ENCODE results near the gene FXYD7.
"Not testable (repeated sequence)": the region's sequence is repeated elsewhere in the genome, so short reads cannot be mapped to it uniquely, and the experiment has no call there.

Gene FXYD7

GRCh38 chr19:35128398-35129057 is 14.5 kb upstream of the FXYD7 start:
- no peak for DNase-seq

DNA sequence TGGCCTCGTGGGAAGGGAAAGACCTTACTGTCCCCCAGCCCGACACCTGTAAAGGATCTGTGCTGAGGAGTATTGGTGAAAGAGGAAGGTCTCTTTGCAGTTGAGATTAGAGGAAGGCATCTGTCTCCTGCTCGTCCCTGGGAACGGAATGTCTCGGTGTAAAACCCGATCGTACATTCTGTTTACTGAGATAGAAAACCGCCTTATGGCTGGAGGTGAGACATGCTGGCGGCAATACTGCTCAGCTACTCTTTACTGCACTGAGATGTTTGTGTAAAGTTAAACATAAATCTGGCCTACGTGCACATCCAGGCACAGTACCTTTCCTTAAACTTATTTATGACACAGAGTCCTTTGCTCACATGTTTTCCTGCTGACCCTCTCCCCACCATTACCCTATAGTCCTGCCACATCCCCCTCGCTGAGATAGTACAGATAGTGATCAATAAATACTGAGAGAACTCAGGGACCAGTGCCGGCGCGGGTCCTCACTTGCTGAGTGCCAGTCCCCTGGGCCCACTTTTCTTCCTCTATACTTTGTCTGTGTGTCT is 13.3 kb upstream of the FXYD7 start:
- DNase-seq, result not testable (repeated sequence)

DNA sequence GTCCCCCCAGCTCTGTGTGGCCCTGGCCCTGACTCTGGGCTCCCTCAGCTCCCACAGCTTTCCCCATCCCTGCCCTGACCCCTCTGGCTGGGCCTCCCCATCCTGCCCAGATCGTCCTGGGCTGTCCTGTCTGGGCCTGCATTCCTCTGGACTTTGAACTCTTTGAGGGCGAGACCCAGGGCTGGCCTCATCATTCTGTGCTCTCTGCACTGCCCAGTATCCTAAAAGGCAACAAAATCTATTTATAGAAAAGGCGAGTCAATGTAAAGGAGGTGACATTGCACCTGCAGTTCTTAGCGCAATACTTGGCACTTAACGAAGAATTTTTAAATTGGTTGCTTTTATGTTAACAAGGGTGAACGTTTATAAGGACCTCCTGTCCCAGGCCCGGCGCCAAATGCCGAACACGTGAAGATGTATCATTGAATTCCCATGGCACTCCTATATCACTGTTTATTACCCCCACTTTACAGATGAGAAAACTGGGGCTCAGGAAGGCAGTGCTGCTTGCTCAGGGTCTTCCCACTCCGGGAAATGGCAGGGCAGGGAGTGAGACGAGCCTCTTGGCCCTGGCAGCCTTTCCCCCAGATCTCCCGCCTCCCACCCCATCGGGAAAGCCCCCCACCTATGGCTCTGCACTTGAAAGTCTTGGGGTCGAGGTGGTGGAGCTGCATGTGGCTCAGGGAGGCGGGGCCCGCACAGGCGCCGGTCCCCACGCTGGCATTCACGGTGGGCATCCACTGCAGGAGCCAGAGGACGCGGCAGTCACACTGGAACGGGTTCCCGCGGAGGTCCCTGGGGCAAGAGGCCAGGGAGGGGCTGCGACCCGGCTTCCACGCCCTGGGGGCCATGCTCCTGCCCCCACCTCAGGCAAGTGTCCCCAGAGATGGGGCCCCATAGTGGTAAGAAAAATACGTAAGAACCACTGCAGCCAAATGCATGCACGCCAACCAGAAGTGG is 12.0 kb upstream of the FXYD7 start:
- DNase-seq, result no peak

DNA sequence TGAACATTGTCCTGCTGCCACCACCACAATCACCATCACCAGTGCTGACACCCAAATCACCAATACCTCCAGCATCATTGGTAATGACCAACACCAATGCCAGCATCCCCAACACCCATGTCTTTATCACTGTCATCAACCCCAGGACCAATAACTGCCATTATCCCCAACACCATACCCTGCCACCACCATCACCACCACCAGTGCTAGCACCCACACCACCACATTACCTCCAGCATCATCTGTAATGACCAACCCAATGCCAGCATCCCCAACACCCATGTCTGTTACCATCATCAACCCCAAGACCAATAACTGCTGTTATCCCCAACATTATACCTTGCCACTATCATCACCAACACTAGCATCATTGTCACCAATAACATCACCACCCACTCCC is 10.8 kb upstream of the FXYD7 start:
- no peak for DNase-seq

- DNase-seq, result no peak
Measured at GRCh38 chr19:35133826-35134225, 9.2 kb upstream of the FXYD7 start.

DNA sequence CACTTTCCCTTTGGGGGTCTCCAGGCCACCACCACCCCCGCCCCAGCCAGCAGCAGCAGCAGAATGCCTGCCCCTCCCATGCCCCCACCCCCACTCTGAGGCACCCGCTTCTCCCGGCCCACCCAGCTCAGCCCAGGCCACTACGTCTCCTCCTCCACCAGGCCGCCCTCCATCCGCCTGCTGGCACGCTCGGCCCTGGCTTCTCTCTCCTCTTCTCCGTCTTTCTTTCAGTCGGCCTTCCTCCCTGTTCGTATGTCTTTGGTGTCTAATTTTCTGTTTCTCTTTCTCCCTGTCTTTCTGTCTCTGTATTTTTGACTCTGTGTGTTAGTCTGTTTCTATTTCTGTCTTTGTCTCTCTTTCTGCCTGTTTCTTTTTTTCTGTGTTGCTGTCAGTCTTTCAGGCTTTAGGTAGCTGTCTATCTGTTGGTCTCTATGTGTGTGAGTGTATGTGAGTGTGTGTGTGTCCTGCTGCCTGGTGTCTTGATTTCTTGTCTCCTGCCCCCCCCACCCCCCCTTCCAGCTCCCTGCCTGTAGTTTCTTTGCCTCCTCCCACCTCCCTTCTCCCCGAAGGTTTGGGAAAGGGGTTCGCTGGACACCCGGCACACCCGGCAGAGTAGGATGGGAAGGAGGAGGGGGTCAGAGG is 8.3 kb upstream of the FXYD7 start, which contains the start of gene LGI4:
Gene LGI4, minus strand, starts transcription at position 459 of the 642 bp plus-strand sequence. Its CDS starts 379 bp downstream, at position 80.
- DNase-seq, result no peak

DNA sequence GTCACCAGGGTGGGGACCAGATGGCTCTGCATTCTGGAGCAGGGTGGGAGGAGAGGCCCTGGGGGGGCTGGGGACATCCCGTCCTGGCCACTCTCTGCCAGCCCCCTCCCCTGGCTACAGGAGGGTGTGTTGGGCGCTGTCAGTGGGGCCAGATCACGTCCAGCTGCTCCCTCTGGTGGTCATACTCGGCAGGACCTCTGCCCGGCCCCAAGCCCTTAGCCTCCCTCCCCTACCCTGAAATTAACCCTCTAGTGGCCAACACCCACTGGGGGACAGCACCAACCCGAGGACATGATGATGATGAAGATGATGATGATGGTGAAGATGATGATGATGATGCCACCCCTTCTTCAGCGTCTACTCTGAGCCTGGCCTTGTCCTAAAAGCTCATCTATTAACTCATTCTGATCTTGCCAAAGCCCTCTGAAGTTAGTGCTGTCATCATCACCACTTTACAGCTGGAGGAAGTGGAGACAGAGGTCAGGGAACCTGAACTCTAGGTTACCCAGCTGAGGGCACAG is 7.6 kb upstream of the FXYD7 start:
- DNase-seq, result no peak

- no peak for DNase-seq
Measured at GRCh38 chr19:35136231-35136630, 6.8 kb upstream of the FXYD7 start.

GRCh38 chr19:35136977-35137702 is 5.9 kb upstream of the FXYD7 start:
- DNase-seq, result no peak

DNA sequence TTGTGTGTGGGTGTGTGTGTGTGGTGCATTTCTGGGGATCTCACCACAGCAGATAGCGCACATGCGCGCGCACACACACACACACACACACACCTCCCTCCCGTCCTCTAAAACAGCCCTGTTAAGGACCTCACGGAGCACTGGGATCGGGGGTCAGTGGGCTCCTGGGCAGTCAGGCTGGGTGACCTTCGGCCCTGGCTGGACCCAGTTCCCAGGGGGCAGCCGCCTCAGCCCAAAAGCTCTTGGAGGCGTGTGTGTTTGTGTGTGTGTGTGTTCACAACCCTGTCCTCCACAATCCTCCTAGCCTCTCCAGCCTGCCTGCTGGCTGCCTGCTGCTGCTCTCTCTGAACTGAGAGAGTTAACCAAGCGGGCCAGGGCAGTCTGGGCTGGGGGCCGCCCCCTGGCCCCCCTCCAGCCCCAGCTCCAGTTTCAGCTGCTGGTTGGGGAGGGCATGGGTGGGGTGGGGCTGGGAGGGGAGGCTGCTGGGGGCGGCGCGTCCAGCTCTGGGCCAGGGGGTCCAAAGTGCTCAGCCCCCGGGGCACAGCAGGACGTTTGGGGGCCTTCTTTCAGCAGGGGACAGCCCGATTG is 4.7 kb upstream of the FXYD7 start, which contains the start of gene FXYD1:
Gene FXYD1, plus strand, starts transcription at position 520 of the 588 bp plus-strand sequence. CDS start 1,256 bp downstream, outside the sequence.
- no peak for DNase-seq

DNA sequence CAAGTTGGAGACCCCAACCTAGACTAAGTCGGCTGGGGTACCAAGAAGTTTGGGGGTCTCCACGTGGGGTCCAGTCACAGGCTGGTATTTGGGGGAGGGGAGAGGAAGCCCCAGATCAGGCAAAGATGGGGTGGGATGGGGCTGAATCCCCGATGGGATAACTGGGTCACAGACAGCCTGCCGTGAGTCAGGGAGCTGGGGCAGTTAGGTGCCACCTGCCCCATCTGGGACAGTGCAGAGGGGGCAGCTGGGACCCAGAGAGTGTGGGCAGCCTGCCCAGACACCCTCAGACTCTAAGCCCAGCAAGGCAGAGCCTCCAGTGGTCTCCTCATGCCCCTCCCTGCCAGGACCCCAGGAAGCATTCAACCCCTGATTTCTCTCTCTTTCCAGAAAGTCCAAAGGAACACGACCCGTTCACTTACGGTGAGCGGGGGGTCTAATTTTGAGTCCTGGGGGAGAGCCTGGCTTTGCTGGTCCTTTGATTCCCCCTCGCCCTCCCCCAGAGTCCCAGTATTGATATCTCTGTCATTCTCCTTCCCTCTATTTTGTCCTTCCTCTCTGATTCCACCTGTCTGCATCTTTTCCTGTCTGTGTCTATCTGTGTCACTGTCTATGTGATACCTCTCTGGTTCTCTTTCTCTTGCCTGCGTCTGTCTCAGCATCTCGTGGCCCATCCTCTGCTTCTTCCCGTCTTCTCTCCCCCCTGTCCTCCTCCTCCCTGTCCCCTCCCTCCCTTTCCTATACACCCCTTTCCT is 2.7 kb upstream of the FXYD7 start:
- DNase-seq, result no peak

- DNase-seq, result peak; percentile 85
Measured at GRCh38 chr19:35140962-35141836, 1.9 kb upstream of the FXYD7 start.

DNA sequence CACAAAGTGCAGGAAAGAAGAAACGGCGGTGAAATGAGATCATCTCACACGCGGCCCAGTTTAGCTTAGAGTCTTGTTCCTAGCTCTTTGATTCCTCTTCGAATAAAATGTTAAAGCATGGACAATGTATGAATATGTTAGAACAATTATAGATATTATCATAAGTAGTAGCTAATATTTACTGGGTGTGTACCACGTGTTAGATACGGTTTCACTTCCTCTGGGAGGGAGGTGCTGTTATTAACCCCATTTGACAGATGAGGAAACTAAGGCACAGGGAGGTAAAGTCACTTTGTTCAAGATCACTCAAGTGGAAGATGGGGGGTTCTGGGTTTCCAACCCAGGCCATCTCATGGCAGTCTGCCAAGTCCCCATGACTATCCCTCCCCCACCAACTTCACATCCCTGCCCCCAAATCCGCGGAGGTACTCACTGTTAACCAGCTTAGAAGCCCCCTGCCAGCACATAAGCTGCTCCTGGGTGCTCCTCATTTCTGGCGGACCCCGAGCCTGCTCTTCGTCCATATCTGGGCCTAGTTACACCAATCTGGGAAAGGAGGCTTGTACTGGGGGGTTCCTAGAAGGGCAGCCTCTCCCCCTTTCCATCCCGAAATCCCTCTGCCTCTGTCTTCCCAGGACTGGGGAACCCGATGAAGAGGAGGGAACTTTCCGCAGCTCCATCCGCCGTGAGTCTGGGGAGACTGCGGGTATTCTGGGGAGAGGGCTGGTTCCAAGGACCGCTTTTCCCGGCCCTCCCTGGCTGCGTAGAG is 1.0 kb upstream of the FXYD7 start:
- no peak for DNase-seq

- no peak for DNase-seq
Measured at GRCh38 chr19:35142606-35143230, 337 bp upstream of the FXYD7 start.

DNA sequence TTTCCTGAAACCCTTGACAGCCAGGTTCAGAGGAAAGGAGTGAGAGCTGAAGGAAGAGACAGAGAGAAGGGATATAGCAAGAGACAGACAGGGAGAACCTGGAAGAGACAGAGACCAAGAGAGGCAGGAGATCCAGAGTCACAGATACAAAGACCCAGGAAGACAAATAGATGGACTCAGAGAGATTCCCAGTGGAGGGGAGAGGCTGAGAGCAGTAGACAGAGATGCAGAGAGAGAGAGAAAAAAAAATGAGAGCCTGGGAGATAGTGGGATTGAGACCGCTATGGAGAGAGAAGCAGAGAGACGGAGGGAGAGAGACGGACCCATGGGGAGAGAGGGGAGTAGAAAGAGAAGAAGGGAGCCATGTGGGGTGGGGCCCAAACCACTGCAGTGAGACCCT is 763 bp downstream of the FXYD7 start:
- no peak for DNase-seq

DNA sequence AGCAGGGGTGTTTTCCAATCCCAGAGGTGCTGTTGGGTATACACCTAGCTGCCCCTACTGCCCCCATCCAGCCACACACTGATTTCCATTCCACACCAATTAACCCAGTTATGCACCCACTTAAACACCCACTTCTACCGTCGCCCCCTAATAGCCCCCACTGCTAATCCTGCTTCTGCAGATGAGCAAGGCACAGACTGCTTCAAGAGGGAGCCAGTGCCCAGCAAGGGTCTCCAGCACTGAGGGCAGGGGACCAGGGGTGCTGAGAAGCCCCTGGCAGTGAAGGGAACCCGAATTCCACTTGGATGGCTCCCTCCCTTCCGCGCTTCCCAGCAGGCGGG is 1.2 kb downstream of the FXYD7 start:
- DNase-seq, result no peak

- DNase-seq, result peak; percentile 49
Measured at GRCh38 chr19:35144600-35145436, 1.8 kb downstream of the FXYD7 start.

Measured in DMS 273 treated with DMSO at 0.1 percent for 48 hours (cell line).